Measurements from ENCODE around the gene BTNL3.

BTNL3 gene

DNA sequence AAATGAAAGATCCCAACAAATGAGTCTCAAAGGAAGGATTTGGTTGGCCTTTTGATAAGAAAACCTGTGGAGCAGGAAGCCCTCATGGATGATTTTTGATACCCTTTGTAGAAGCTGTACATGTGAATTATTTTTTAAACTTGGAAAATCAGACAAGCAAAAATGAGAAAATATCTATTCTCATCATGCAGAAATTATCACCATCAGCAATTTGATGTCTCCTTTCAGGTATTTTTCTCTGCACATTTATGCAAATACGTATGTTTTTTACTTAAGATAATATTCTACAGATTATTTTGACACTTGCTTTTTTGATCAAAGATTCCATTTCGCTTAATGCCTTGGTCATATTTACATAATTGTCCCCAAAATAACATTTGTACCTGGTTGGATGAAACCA, 58.6 kb downstream of the BTNL3 start:
- no peak for DNase-seq (ENCODE audit: low spot score)

DNA sequence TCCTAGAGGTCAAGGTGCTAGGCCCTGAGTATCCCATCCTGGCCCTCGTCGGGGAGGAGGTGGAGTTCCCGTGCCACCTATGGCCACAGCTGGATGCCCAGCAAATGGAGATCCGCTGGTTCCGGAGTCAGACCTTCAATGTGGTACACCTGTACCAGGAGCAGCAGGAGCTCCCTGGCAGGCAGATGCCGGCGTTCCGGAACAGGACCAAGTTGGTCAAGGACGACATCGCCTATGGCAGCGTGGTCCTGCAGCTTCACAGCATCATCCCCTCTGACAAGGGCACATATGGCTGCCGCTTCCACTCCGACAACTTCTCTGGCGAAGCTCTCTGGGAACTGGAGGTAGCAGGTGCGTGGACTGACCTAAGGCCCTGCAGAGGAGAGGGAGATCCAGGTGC, 59.3 kb downstream of the BTNL3 start:
- DNase-seq (ENCODE audit: low spot score): no peak

DNA sequence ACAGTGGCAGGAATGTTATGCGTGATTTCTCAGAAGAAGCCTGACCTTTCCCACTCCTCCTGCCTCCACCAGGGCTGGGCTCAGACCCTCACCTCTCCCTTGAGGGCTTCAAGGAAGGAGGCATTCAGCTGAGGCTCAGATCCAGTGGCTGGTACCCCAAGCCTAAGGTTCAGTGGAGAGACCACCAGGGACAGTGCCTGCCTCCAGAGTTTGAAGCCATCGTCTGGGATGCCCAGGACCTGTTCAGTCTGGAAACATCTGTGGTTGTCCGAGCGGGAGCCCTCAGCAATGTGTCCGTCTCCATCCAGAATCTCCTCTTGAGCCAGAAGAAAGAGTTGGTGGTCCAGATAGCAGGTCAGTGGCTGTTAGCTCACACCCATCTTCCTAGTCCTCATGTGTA, 61.4 kb downstream of the BTNL3 start:
- DNase-seq (ENCODE audit: low spot score): no peak

DNA sequence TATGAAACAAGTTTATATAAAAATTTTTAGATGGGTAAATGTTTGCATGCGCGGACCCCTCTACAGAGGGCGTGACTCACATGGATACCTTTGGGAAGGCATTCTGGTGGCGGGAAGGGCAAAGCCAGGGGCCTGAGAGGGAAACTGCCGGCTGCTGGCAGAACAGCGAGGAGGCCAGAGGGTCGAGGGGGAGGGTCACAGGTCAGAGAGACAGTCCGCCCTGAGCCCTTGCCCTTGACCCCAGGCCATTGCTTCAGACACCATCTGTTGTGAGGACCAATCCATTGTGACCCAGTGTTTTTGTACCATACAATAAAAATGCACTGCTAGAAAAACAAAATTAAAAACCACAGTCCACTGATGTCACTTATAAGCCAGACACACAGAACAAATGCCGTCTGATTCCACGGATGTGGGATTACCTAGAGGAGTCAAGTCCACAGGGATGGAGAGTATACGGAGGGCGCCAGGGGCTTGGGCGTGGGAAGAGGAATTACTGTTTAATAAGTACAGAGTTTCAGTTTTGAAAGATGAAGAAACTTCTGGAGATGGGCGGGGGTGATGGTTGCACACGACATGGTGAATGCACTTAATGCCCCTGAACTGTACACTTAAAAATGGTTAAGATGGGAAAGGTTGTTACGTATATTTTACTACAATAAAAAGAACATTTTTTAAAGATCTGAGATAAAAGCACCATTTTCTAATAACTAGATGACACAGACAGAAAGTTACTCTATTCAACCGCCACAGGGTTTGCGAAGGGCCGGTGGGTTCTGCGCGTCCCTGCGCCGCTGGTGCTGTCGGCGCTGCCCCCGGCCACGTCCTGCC, 63.4 kb downstream of the BTNL3 start:
- no peak for DNase-seq (ENCODE audit: low spot score)

DNA sequence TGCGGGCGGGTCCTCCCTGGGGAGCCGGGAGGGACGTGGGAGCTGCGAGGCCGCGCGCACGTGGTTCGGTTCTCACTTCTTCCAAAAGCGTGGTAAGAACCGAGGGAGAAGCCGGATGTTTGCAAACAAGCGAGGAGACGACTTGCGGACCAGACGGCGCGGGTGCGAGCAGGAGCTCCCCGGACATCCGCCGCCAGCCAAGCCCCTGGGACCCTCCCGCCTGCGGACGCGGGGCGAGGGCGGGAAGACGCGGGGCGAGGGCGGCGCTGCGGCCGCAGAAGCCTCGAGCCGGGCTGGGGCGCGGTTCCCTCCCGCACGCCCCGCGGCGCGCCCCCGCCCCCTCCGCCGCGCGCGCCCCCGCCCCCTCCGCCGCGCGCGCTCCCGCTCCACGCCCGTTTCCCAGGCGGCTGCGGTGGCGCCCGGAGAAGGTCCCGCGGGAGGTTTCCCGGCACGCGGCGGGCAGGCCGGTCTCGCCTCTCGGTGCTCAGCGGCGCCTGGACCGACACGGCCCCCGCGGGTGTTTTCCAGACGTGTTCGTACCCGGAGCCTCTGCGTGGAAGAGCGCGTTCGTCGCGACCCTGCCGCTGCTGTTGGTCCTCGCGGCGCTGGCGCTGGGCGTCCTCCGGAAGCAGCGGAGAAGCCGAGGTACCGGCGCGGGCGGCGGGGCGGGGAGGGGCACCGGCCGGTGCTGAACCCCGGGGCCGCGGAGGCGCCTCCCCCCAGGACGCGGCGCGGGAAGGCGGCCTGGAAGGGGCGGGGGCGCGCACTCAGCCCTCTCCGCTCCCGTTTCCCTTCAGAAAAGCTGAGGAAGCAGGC, 64.2 kb downstream of the BTNL3 start:
- no peak for DNase-seq (ENCODE audit: low spot score)

DNA sequence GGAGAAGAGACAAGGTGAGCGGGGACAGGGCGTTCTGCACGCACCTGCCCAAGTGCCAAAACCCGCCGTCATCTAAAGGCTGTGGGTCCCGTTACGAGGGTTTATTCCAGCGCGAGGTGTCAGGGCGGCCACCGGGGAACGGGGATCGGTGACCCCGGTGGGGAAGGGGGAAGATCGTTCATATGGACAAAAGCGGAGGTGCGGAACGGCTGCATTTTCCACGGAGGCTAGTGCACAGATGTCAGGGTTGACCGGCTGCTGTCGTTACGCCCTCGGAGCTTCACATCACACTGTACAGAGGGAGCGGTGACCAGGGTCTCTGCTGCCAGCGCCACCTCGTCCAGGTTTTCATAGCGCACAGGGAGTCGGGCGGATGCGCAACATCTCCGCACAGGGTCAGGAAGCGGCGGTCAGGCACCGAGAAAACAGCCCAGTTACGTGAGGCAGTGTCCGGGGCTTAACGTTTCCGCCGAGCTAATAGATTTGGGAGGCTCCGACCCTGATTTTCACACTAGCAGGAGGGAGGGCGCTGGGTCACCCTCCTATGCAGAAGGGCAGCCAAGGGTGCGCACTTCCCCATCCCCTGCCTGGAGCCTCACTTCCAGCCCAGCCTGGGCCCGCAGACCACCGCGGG, 65.0 kb downstream of the BTNL3 start:
- DNase-seq (ENCODE audit: low spot score): no peak

DNA sequence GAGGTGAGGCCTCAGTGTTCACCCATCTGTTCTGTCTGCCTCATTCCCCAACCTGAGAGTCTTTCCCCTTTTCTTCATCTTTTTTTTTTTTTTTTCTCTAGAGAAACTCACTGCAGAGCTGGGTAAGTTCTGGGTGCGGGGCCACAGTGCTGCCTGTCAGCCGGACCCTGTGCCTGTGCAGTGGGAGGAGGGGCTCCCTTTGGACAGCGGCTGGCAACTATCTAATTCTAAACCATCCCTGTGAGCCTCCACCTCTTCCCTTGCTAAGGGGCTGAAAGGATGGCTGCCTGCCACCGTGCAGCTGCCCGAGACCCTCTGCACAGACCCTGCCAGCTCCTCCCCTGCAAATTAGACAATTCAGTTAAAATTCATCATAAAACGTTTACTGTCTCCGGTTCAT, 65.5 kb downstream of the BTNL3 start:
- no peak for DNase-seq (ENCODE audit: low spot score)

DNA sequence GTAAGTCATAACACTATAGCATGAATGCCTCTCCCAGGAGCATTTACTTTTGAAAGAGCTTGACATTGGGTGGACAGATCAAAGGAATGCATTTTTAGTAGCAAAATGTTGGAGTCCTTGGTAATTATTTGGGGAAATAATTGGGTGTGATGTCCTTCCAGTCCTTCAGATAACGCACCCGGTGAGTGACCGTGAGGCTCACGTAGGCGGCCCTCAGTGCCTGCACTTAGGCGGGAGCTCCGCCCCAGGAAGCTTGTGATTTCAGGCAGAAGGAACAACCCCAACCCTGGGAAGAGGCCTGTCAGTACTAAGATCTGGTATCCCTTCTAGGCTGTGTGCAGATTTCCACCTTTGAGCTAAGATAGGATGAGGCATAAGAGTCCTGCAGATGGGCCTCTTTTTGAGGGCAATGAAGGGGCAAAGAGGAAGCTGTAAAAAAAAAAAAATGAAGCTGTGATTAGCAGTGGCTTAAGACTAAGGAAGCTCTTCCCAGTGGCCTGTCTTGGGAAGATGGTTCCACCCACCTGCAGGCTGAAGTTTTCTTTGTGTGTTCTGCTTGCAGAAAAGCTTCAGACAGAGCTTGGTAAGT, 66.3 kb downstream of the BTNL3 start:
- DNase-seq (ENCODE audit: low spot score): no peak
